Measurements from ENCODE around the gene KIF5A. TPM values are rescaled to one million over a fixed set of nuclear protein-coding genes. Genes with fewer than 3 reads are reported as not detected.

Gene KIF5A
- total and polyA plus RNA-seq, 4 donors, result 0.05 to 0.34 (median 0.14) TPM

DNA sequence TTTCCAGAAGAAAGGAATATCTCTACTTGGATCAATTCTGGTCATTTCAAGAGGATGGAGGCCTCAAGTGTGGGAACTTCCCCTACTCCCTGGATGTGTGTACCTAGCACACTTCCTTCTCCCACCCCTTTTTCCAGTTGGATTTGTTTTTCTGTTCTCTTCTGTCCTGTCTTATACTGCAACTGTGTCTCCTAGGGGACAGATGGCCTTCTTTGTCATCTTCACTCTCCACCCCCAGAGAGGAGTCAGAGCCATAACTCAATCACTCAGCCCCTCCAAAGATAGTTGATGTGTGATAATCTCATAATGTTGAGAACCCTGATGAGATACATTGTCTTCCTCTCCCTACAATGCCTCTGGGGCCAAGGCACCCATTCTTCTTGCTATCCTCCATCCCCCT lies 52.7 kb downstream of the KIF5A start:
- ATAC-seq (ENCODE audit: insufficient read depth, low FRiP score), result no peak
- Histone ChIP-seq H3K9ac (ENCODE audit: insufficient read depth in 1 of 2, low read length in 2 of 2) (no peak overlapping the region), H3K9me3 (ENCODE audit: control insufficient read depth in 4 of 4, insufficient read depth in 3 of 4, low read length in 3 of 4) (no peaks in the 10 kb centered on the region), H3K27me3 (ENCODE audit: control insufficient read depth in 3 of 3, insufficient read depth in 3 of 3, low read length in 2 of 3) (no peaks in the 10 kb centered on the region), H3K36me3 (ENCODE audit: control insufficient read depth in 4 of 4, insufficient read depth in 4 of 4, low read length in 4 of 4) (peaks cover 10 to 34% (median 16%) of the 10 kb centered on the region in 4 donors), H3K4me1 (ENCODE audit: control insufficient read depth in 5 of 5, insufficient read depth in 5 of 5, low read length in 5 of 5) (peaks cover 5 to 24% (median 7%) of the 10 kb centered on the region in 5 donors), H3K4me3 (no peak overlapping the region), H3K27ac (ENCODE audit: low read depth in 1 of 2, low read length in 1 of 2) (no peak overlapping the region)
- TF ChIP-seq CTCF (IDR thresholded peaks at IDR 0.05; ENCODE audit: control extremely low read depth, extremely low read depth), result no peak
- DNase-seq, result no peak

- 69 to 71% methylated on average over 2 of the region's 2 CpGs for WGBS, 2 donors
Observed at GRCh38 chr12:57603324-57603723, 53.5 kb downstream of the KIF5A start.

GRCh38 chr12:57603815-57604453 lies 54.1 kb downstream of the KIF5A start:
- Histone ChIP-seq H3K9me3 (ENCODE audit: control insufficient read depth in 4 of 4, insufficient read depth in 3 of 4, low read length in 3 of 4) (no peaks in the 10 kb centered on the region), H3K27ac (ENCODE audit: low read depth in 1 of 2, low read length in 1 of 2) (peak overlapping the region; percentile 62 to 86), H3K9ac (ENCODE audit: insufficient read depth in 1 of 2, low read length in 2 of 2) (peak overlapping the region; percentile 21 to 82), H3K4me1 (ENCODE audit: control insufficient read depth in 5 of 5, insufficient read depth in 5 of 5, low read length in 5 of 5) (peaks cover 5 to 24% (median 7%) of the 10 kb centered on the region in 5 donors), H3K27me3 (ENCODE audit: control insufficient read depth in 3 of 3, insufficient read depth in 3 of 3, low read length in 2 of 3) (no peaks in the 10 kb centered on the region), H3K36me3 (ENCODE audit: control insufficient read depth in 4 of 4, insufficient read depth in 4 of 4, low read length in 4 of 4) (peaks cover 4 to 27% (median 17%) of the 10 kb centered on the region in 4 donors), H3K4me3 (no peak overlapping the region)
- 32 to 46% methylated on average over 6 of the region's 6 CpGs for WGBS, 2 donors
- no peak for TF ChIP-seq CTCF (IDR thresholded peaks at IDR 0.05; ENCODE audit: control extremely low read depth, extremely low read depth)
- peak; percentile 80 to 93 (median 88) for DNase-seq
- no peak for ATAC-seq (ENCODE audit: insufficient read depth, low FRiP score)

More at GRCh38 chr12:57603324-57603723, 53.5 kb downstream of the KIF5A start:
- DNase-seq (no peak), ATAC-seq (ENCODE audit: insufficient read depth, low FRiP score) (no peak)
- Histone ChIP-seq H3K4me3 (no peak overlapping the region), H3K4me1 (ENCODE audit: control insufficient read depth in 5 of 5, insufficient read depth in 5 of 5, low read length in 5 of 5) (peaks cover 5 to 24% (median 7%) of the 10 kb centered on the region in 5 donors), H3K9ac (ENCODE audit: insufficient read depth in 1 of 2, low read length in 2 of 2) (peak overlapping the region in 1 of 2 donors; percentile 82), H3K9me3 (ENCODE audit: control insufficient read depth in 4 of 4, insufficient read depth in 3 of 4, low read length in 3 of 4) (no peaks in the 10 kb centered on the region), H3K36me3 (ENCODE audit: control insufficient read depth in 4 of 4, insufficient read depth in 4 of 4, low read length in 4 of 4) (peaks cover 7 to 29% (median 15%) of the 10 kb centered on the region in 4 donors), H3K27me3 (ENCODE audit: control insufficient read depth in 3 of 3, insufficient read depth in 3 of 3, low read length in 2 of 3) (no peaks in the 10 kb centered on the region), H3K27ac (ENCODE audit: low read depth in 1 of 2, low read length in 1 of 2) (no peak overlapping the region)
- no peak for TF ChIP-seq CTCF (IDR thresholded peaks at IDR 0.05; ENCODE audit: control extremely low read depth, extremely low read depth)

Measured in lung (tissue), 12 donors.